Thoracic aorta (tissue), 2 donors: Measurements from ENCODE around the gene ATP2A2. TPM values are rescaled to one million over a fixed set of nuclear protein-coding genes. Genes with fewer than 3 reads are reported as not detected.

Source experiments
- ATAC-seq: fragments of 150-250 bp; one replicate; pipeline ENCODE4 v1.8.0; 2017; ENCODE audit warnings: low read depth; ENCODE audit not compliant: insufficient number of reproducible peaks, low FRiP score
- DNase-seq: peaks from one replicate; pipeline ENCODE4 v3.0.0-alpha.2; 2020; ENCODE audit warnings: low spot score
- H3K27ac ChIP-seq, 2 donors: fragments of 200-600 bp; sonication (generic); 1 replicate in 1 of 2; 2 replicates in 1 of 2; pipeline ENCODE4 v1.5.1; 2016; ENCODE audit warnings: mild to moderate bottlenecking in 2 of 2, moderate library complexity in 2 of 2
- H3K27me3 ChIP-seq: fragments of 200-600 bp; sonication (generic); replicated peaks from 2 replicates; pipeline ENCODE4 v1.6.0; 2016; ENCODE audit warnings: mild to moderate bottlenecking; ENCODE audit not compliant: insufficient read depth
- H3K36me3 ChIP-seq: fragments of 200-600 bp; sonication (generic); one replicate; pipeline ENCODE4 v1.5.1; 2016
- H3K4me1 ChIP-seq, 2 donors: fragments of 200-600 bp; sonication (generic); 1 replicate in 1 of 2; 2 replicates in 1 of 2; pipeline versions ENCODE4 v1.5.1 to v1.6.0; 2016; ENCODE audit warnings: low read depth in 2 of 2, mild to moderate bottlenecking in 1 of 2; ENCODE audit not compliant: control insufficient read depth in 1 of 2
- H3K4me3 ChIP-seq: fragments of 200-600 bp; sonication (generic); 2 replicates; pipeline ENCODE4 v1.5.1; 2016; ENCODE audit warnings: mild to moderate bottlenecking
- H3K9me3 ChIP-seq: fragments of 200-600 bp; sonication (generic); 2 replicates; pipeline ENCODE4 v1.5.1; 2016
- CTCF ChIP-seq: fragments of 200-600 bp; sonication (generic); IDR thresholded peaks from one replicate; pipeline ENCODE4 v1.5.1; 2019; ENCODE audit warnings: antibody characterized with exemption
- total RNA-seq, 2 donors: library from RNA; depleted of rRNA; stranded (reverse); fragments of >200 nt; gene quantifications; one replicate each; pipeline versions ENCODE4 v1.1.0 to v1.2.3, GENCODE V29; 2016

Gene ATP2A2
- total RNA-seq, 2 donors from 2014 or later = 226 to 290 TPM

GRCh38 chr12:110247340-110248095 lies 33.5 kb upstream of the ATP2A2 start:
- DNase-seq = no peak
- Histone ChIP-seq H3K9me3 (no peaks in the 10 kb centered on the region), H3K27ac (peak overlapping the region; percentile 75 to 79), H3K4me3 (no peak overlapping the region), H3K4me1 (peaks cover 17 to 59% of the 10 kb centered on the region in 2 donors), H3K36me3 (no peaks in the 10 kb centered on the region), H3K27me3 (no peaks in the 10 kb centered on the region)
- no peak for TF ChIP-seq CTCF
- ATAC-seq = no peak

- ATAC-seq (no peak), DNase-seq (no peak)
- Histone ChIP-seq H3K27ac (peak overlapping the region; percentile 75 to 79), H3K4me1 (peaks cover 21 to 65% of the 10 kb centered on the region in 2 donors), H3K4me3 (no peak overlapping the region), H3K27me3 (no peaks in the 10 kb centered on the region), H3K36me3 (no peaks in the 10 kb centered on the region), H3K9me3 (no peaks in the 10 kb centered on the region)
- no peak for TF ChIP-seq CTCF
These were observed 33.0 kb upstream of the ATP2A2 start for GRCh38 chr12:110248096-110248447.

- ATAC-seq = no peak
- no peaks in the 10 kb centered on the region for H3K27me3 ChIP-seq
- H3K4me3 ChIP-seq = no peak overlapping the region
- no peak for DNase-seq
- no peaks in the 10 kb centered on the region for H3K36me3 ChIP-seq
- H3K4me1 ChIP-seq = peaks cover 27 to 75% of the 10 kb centered on the region in 2 donors
- TF ChIP-seq CTCF = no peak
- H3K9me3 ChIP-seq = no peaks in the 10 kb centered on the region
- H3K27ac ChIP-seq = peak overlapping the region; percentile 55 to 79
These were observed 31.9 kb upstream of the ATP2A2 start for GRCh38 chr12:110249105-110249504.

GRCh38 chr12:110249716-110250225 lies 31.3 kb upstream of the ATP2A2 start:
- no peak for ATAC-seq
- Histone ChIP-seq H3K27ac (peak overlapping the region; percentile 55 to 79), H3K4me3 (no peak overlapping the region), H3K27me3 (no peaks in the 10 kb centered on the region), H3K4me1 (peaks cover 27 to 75% of the 10 kb centered on the region in 2 donors), H3K36me3 (no peaks in the 10 kb centered on the region), H3K9me3 (no peaks in the 10 kb centered on the region)
- no peak for TF ChIP-seq CTCF
- DNase-seq = no peak

GRCh38 chr12:110251381-110251780 lies 29.7 kb upstream of the ATP2A2 start:
- DNase-seq (no peak), ATAC-seq (no peak)
- no peaks in the 10 kb centered on the region for H3K9me3 ChIP-seq
- TF ChIP-seq CTCF = no peak
- H3K4me3 ChIP-seq = no peak overlapping the region
- H3K27me3 ChIP-seq = no peaks in the 10 kb centered on the region
- H3K4me1 ChIP-seq = peaks cover 27 to 72% of the 10 kb centered on the region in 2 donors
- H3K36me3 ChIP-seq = no peaks in the 10 kb centered on the region
- H3K27ac ChIP-seq = no peak overlapping the region
